ENCODE measurements around the gene ARHGAP29.

Gene ARHGAP29

DNA sequence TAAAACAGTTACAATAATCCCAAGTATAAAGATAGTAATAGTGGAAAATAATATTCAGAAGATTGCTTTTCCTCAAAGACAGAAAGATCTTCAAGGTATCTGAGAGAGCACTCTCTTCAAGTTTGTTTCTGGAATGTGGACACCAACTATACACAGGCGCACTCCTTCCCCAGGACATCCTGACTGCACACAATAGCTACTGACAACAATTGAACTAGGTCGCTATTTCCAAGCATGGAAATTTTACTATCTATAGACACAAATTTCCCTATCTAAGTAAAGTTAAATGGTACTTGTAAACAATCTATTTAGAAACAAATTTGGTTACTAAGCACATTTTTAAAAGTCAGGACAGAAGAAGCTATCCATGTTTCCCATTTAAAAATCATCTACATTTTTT lies 19.1 kb downstream of the ARHGAP29 start:
- Histone ChIP-seq H3K4me1 (ENCODE audit: control insufficient read depth, insufficient read depth, low read length) (no peaks in the 10 kb centered on the region), H3K9ac (ENCODE audit: low read length) (no peak overlapping the region), H3K27ac (ENCODE audit: low read depth, low read length) (no peak overlapping the region), H3K27me3 (ENCODE audit: control insufficient read depth, insufficient read depth, low read length) (no peaks in the 10 kb centered on the region), H3K4me3 (ENCODE audit: low read length) (no peak overlapping the region), H3K36me3 (ENCODE audit: control insufficient read depth, insufficient read depth, low read length) (no peaks in the 10 kb centered on the region)

DNA sequence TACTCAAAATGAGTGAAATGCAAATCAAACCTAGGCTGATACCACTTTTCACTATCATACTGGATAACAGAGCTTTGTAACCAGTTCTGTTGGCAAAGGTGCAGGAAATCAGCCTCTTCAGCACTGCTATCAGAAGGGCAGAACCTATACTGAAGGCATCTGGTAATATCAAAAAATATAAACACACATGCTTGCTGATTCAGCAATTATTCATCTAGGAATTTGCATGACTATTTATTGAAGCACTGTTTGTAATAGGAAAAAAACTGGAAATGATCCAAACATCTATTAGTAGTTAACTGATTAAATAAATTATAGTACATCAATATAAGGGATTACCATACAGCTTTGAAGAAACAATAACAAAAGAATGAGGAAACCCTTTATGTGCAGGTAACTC lies 21.4 kb downstream of the ARHGAP29 start:
- no peak overlapping the region for H3K27ac ChIP-seq (ENCODE audit: low read depth, low read length)
- no peaks in the 10 kb centered on the region for H3K36me3 ChIP-seq (ENCODE audit: control insufficient read depth, insufficient read depth, low read length)
- no peak overlapping the region for H3K4me3 ChIP-seq (ENCODE audit: low read length)
- no peak overlapping the region for H3K9ac ChIP-seq (ENCODE audit: low read length)
- no peaks in the 10 kb centered on the region for H3K4me1 ChIP-seq (ENCODE audit: control insufficient read depth, insufficient read depth, low read length)
- no peaks in the 10 kb centered on the region for H3K27me3 ChIP-seq (ENCODE audit: control insufficient read depth, insufficient read depth, low read length)

- no peaks in the 10 kb centered on the region for H3K36me3 ChIP-seq (ENCODE audit: control insufficient read depth, insufficient read depth, low read length)
- no peaks in the 10 kb centered on the region for H3K4me1 ChIP-seq (ENCODE audit: control insufficient read depth, insufficient read depth, low read length)
- H3K9ac ChIP-seq (ENCODE audit: low read length): no peak overlapping the region
- H3K4me3 ChIP-seq (ENCODE audit: low read length): no peak overlapping the region
- H3K27me3 ChIP-seq (ENCODE audit: control insufficient read depth, insufficient read depth, low read length): no peaks in the 10 kb centered on the region
- no peak overlapping the region for H3K27ac ChIP-seq (ENCODE audit: low read depth, low read length)
Measured at GRCh38 chr1:94209982-94210381, 27.4 kb downstream of the ARHGAP29 start.

DNA sequence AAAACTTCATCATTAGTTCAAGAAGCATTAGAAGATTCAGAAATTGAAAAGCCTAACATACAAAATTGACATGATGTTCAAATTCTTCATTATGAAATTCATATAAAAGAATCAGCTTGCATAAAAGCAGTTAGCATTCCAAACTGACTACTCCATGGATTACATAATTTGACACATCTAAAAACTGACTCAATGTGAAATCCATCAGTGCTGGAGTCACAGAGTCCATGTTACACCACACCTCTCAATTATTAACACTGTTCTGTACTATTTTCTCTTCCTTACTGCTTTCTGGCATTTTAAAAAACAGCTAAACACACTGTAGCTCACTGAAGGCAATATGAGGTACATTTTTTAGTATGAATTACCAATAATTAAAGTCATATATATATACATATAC lies 28.0 kb downstream of the ARHGAP29 start:
- no peak overlapping the region for H3K4me3 ChIP-seq (ENCODE audit: low read length)
- H3K27me3 ChIP-seq (ENCODE audit: control insufficient read depth, insufficient read depth, low read length): no peaks in the 10 kb centered on the region
- H3K4me1 ChIP-seq (ENCODE audit: control insufficient read depth, insufficient read depth, low read length): no peaks in the 10 kb centered on the region
- no peaks in the 10 kb centered on the region for H3K36me3 ChIP-seq (ENCODE audit: control insufficient read depth, insufficient read depth, low read length)
- no peak overlapping the region for H3K9ac ChIP-seq (ENCODE audit: low read length)
- no peak overlapping the region for H3K27ac ChIP-seq (ENCODE audit: low read depth, low read length)

DNA sequence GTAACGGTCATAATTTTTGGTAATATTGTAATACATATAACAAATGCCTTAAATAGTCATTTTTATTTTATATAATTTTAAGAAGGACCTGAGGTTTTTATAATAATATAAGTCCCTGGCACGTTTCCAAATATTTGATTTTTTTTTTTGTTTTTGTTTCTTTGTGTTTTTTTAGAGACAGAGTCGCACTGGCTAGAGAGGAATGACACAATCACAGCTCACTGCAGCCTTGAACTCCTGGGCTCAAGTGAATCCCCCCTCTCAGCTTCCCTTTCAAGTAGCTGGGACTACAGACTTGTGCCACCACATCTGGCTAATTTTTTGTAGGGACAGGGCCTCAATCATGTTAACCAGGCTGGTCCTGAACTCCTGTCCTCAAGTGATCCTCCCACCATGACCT lies 29.7 kb downstream of the ARHGAP29 start:
- Histone ChIP-seq H3K36me3 (ENCODE audit: control insufficient read depth, insufficient read depth, low read length) (no peaks in the 10 kb centered on the region), H3K27ac (ENCODE audit: low read depth, low read length) (no peak overlapping the region), H3K4me3 (ENCODE audit: low read length) (no peak overlapping the region), H3K27me3 (ENCODE audit: control insufficient read depth, insufficient read depth, low read length) (no peaks in the 10 kb centered on the region), H3K9ac (ENCODE audit: low read length) (no peak overlapping the region), H3K4me1 (ENCODE audit: control insufficient read depth, insufficient read depth, low read length) (no peaks in the 10 kb centered on the region)

DNA sequence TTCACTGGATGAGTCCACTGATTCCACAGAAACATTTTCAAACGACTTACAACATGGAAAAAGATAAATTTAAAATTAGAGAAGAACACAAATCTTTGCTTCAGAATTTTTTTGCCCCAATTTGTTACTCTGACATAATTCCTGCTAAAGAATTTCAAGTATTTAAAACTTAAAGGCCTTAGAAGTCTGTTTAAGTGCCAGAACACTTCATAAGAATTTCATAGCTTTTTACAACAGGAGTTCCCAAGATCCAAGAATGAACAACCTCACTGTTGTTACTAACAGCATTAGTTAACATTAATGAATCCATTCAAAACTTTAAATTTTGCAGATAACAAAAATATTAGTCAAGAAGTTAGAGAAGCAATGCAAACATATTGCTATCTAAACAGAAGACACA lies 31.7 kb downstream of the ARHGAP29 start:
- Histone ChIP-seq H3K4me3 (ENCODE audit: low read length) (no peak overlapping the region), H3K27ac (ENCODE audit: low read depth, low read length) (no peak overlapping the region), H3K27me3 (ENCODE audit: control insufficient read depth, insufficient read depth, low read length) (no peaks in the 10 kb centered on the region), H3K9ac (ENCODE audit: low read length) (no peak overlapping the region), H3K4me1 (ENCODE audit: control insufficient read depth, insufficient read depth, low read length) (no peaks in the 10 kb centered on the region), H3K36me3 (ENCODE audit: control insufficient read depth, insufficient read depth, low read length) (no peaks in the 10 kb centered on the region)

GRCh38 chr1:94202241-94202640 lies 35.1 kb downstream of the ARHGAP29 start:
- no peaks in the 10 kb centered on the region for H3K36me3 ChIP-seq (ENCODE audit: control insufficient read depth, insufficient read depth, low read length)
- no peaks in the 10 kb centered on the region for H3K4me1 ChIP-seq (ENCODE audit: control insufficient read depth, insufficient read depth, low read length)
- H3K27me3 ChIP-seq (ENCODE audit: control insufficient read depth, insufficient read depth, low read length): no peaks in the 10 kb centered on the region
- H3K27ac ChIP-seq (ENCODE audit: low read depth, low read length): no peak overlapping the region
- no peak overlapping the region for H3K4me3 ChIP-seq (ENCODE audit: low read length)
- H3K9ac ChIP-seq (ENCODE audit: low read length): no peak overlapping the region

DNA sequence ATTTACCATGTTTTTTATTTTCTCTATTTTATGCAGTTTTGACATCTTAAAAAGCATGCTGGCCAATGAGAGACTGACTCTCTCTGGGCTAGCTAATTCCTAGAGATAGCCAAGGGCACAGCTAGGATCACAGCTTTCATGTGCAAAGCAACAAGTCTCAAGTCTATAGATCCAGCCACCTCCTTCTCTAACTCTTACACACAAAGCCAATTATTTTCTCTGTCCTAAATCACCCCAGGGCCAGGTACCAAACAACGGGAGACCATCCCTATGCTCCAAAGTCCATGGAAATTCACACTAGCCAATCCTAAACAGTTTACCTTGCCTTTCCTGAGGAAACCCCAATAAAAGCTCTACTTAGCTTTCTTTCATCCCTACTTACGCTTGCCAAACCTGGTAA lies 38.0 kb downstream of the ARHGAP29 start:
- Histone ChIP-seq H3K9ac (ENCODE audit: low read length) (no peak overlapping the region), H3K36me3 (ENCODE audit: control insufficient read depth, insufficient read depth, low read length) (no peaks in the 10 kb centered on the region), H3K4me3 (ENCODE audit: low read length) (no peak overlapping the region), H3K4me1 (ENCODE audit: control insufficient read depth, insufficient read depth, low read length) (no peaks in the 10 kb centered on the region), H3K27me3 (ENCODE audit: control insufficient read depth, insufficient read depth, low read length) (no peaks in the 10 kb centered on the region), H3K27ac (ENCODE audit: low read depth, low read length) (no peak overlapping the region)

DNA sequence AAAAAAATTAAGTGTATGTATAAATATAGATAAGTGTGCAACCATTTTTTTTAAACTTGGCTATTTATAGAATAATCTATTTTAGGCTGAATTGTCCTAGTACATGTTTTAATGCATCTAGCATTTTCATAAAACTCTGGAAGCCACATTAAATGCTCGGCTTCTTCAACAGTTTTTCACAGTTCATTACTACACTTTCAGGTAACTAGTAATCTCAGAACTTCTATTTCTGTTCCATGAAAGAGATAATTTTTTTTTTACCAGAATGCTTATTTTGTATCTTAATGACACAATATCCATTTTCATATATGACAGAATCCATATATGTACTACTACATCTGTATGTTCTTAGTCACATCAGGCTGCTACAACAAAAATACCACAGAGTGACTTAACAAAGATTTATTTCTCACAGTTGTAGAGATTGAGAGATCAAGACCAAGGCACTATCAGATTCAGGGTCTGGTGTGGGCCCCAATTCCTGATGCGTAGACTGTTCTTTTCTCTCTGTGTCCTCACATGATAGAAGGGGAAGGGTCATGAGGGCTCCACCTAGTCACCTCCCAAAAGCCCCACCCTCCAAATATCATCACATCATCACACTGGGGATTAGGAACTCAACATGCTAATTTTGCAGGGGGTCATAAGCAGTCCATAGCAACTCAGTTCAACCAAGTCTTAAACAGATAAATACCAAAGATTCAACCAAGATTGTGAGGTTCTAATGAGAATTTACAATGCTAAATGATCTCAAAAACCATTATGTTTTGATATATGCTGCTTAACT lies 43.1 kb downstream of the ARHGAP29 start:
- H3K9ac ChIP-seq (ENCODE audit: low read length): no peak overlapping the region
- H3K36me3 ChIP-seq (ENCODE audit: control insufficient read depth, insufficient read depth, low read length): no peaks in the 10 kb centered on the region
- no peaks in the 10 kb centered on the region for H3K27me3 ChIP-seq (ENCODE audit: control insufficient read depth, insufficient read depth, low read length)
- H3K4me1 ChIP-seq (ENCODE audit: control insufficient read depth, insufficient read depth, low read length): no peaks in the 10 kb centered on the region
- H3K4me3 ChIP-seq (ENCODE audit: low read length): no peak overlapping the region
- H3K27ac ChIP-seq (ENCODE audit: low read depth, low read length): no peak overlapping the region

DNA sequence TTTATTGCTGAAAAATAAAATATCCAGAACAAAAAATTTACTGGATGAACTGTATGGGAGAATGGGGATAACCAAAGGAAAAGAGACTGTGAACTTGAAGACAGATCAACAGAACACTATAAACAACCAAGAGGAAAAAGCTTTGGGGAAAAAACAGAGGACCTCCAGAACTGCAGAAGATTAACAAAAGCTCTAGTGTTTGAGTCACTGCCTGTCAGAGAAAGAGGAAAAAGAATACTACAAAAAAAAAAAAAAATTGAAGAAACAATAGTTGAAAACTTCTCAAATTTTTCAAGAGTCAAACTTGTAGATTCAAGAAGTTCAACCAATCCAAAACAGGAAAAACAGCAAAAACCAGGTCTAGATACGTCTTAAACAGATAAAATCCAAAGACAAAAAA lies 44.3 kb downstream of the ARHGAP29 start:
- no peak overlapping the region for H3K9ac ChIP-seq (ENCODE audit: low read length)
- H3K4me1 ChIP-seq (ENCODE audit: control insufficient read depth, insufficient read depth, low read length): no peaks in the 10 kb centered on the region
- H3K36me3 ChIP-seq (ENCODE audit: control insufficient read depth, insufficient read depth, low read length): no peaks in the 10 kb centered on the region
- no peak overlapping the region for H3K27ac ChIP-seq (ENCODE audit: low read depth, low read length)
- no peak overlapping the region for H3K4me3 ChIP-seq (ENCODE audit: low read length)
- no peaks in the 10 kb centered on the region for H3K27me3 ChIP-seq (ENCODE audit: control insufficient read depth, insufficient read depth, low read length)

GRCh38 chr1:94191216-94191615 lies 46.2 kb downstream of the ARHGAP29 start:
- H3K4me1 ChIP-seq (ENCODE audit: control insufficient read depth, insufficient read depth, low read length): no peaks in the 10 kb centered on the region
- no peak overlapping the region for H3K27ac ChIP-seq (ENCODE audit: low read depth, low read length)
- no peak overlapping the region for H3K4me3 ChIP-seq (ENCODE audit: low read length)
- H3K36me3 ChIP-seq (ENCODE audit: control insufficient read depth, insufficient read depth, low read length): no peaks in the 10 kb centered on the region
- H3K27me3 ChIP-seq (ENCODE audit: control insufficient read depth, insufficient read depth, low read length): no peaks in the 10 kb centered on the region
- no peak overlapping the region for H3K9ac ChIP-seq (ENCODE audit: low read length)

- H3K36me3 ChIP-seq (ENCODE audit: control insufficient read depth, insufficient read depth, low read length): no peaks in the 10 kb centered on the region
- H3K4me3 ChIP-seq (ENCODE audit: low read length): no peak overlapping the region
- no peak overlapping the region for H3K27ac ChIP-seq (ENCODE audit: low read depth, low read length)
- no peak overlapping the region for H3K9ac ChIP-seq (ENCODE audit: low read length)
- H3K27me3 ChIP-seq (ENCODE audit: control insufficient read depth, insufficient read depth, low read length): no peaks in the 10 kb centered on the region
- H3K4me1 ChIP-seq (ENCODE audit: control insufficient read depth, insufficient read depth, low read length): no peaks in the 10 kb centered on the region
Measured at GRCh38 chr1:94186946-94187345, 50.4 kb downstream of the ARHGAP29 start.

DNA sequence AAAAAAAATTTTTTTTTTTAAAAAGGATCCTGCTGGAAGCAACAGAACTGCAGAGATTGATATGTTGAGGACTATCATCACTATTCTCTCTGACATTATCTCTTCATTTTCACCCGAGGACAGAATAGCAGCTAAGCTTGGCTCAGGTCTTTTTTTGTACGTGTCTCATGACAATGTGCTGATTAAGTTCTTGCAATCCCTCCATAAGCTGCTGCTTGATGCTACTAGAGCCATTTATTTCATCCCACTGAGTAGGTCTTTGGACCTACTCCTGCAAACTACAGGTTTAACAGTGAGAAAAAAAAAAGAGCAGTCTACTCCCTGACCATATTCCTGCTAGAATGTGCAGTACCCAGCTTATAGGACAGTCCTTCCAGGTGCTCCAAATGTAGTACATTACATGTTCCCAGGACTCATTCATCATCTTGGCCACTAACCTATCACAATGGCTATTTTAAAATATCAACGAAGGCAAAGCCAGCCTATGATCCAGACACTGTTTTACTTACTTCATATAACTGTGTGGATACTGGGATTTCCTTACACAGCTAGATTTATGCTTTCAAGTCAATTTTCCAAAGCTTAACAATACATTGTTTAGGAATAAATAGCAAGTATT lies 54.1 kb downstream of the ARHGAP29 start:
- Histone ChIP-seq H3K4me3 (ENCODE audit: low read length) (no peak overlapping the region), H3K36me3 (ENCODE audit: control insufficient read depth, insufficient read depth, low read length) (no peaks in the 10 kb centered on the region), H3K27me3 (ENCODE audit: control insufficient read depth, insufficient read depth, low read length) (no peaks in the 10 kb centered on the region), H3K27ac (ENCODE audit: low read depth, low read length) (no peak overlapping the region), H3K4me1 (ENCODE audit: control insufficient read depth, insufficient read depth, low read length) (no peaks in the 10 kb centered on the region), H3K9ac (ENCODE audit: low read length) (no peak overlapping the region)

All from rectal smooth muscle tissue (tissue), 1 donor.